Gastroesophageal sphincter (tissue), 4 donors: Measurements from ENCODE around the gene AFG1L. TPM values are rescaled to one million over a fixed set of nuclear protein-coding genes. Genes with fewer than 3 reads are reported as not detected.

Source experiments
- ATAC-seq: fragments of 150-250 bp; one replicate; pipeline ENCODE4 v1.9.1; 2016; ENCODE audit warnings: mild to moderate bottlenecking, moderate library complexity
- H3K27ac ChIP-seq, 4 donors: fragments of 200-600 bp; sonication (generic) in 3 of 4; 1 replicate in 3 of 4; 2 replicates in 1 of 4; pipeline ENCODE4 v1.5.1; 2016 to 2019
- H3K27me3 ChIP-seq: fragments of 200-600 bp; sonication (generic); one replicate; pipeline ENCODE4 v1.5.1; 2019
- H3K36me3 ChIP-seq, 2 donors: fragments of 200-600 bp; sonication (generic); one replicate each; pipeline ENCODE4 v1.5.1; 2019; ENCODE audit warnings: control low read depth in 1 of 2
- H3K4me1 ChIP-seq, 3 donors: fragments of 200-600 bp; sonication (generic); 1 replicate in 2 of 3; 2 replicates in 1 of 3; pipeline ENCODE4 v1.5.1; 2016 to 2019; ENCODE audit warnings: control low read depth in 2 of 3
- H3K4me3 ChIP-seq, 2 donors: fragments of 200-600 bp; sonication (generic); one replicate each; pipeline ENCODE4 v1.5.1; 2019; ENCODE audit warnings: mild to moderate bottlenecking in 1 of 2, moderate library complexity in 1 of 2
- H3K9me3 ChIP-seq, 3 donors: fragments of 200-600 bp; sonication (generic); one replicate each; pipeline ENCODE4 v1.5.1; 2017 to 2019; ENCODE audit warnings: control low read depth in 2 of 3
- EP300 ChIP-seq: sonication (generic); formaldehyde crosslinking; IDR thresholded peaks from one replicate; pipeline ENCODE4 v1.6.1; 2017; ENCODE audit warnings: antibody characterized with exemption, mild to moderate bottlenecking
- POLR2A ChIP-seq, 2 donors: fragments of 450-650 bp; IDR thresholded peaks; one replicate each; pipeline ENCODE4 v1.6.1; 2017; ENCODE audit warnings: antibody characterized with exemption in 2 of 2, mild to moderate bottlenecking in 2 of 2, moderate library complexity in 1 of 2
- POLR2AphosphoS5 ChIP-seq: sonication (generic); formaldehyde crosslinking; IDR thresholded peaks from one replicate; pipeline ENCODE4 v1.6.1; 2017; ENCODE audit warnings: antibody characterized with exemption
- WGBS, 2 donors: methylation state at CpG; one replicate each; pipeline ENCODE4 v1.1.5; 2018; ENCODE audit warnings: low coverage in 1 of 2; 5-methylcytosine and 5-hydroxymethylcytosine counted together
- total RNA-seq, 4 donors: library from RNA; depleted of rRNA; stranded (reverse); fragments of >200 nt; gene quantifications; one replicate each; pipeline ENCODE4 v1.1.0, GENCODE V29; 2016
- TF ChIP-seq, protein P1 (sequence below), 4 experiments: fragments of 200-600 bp in 2 of 4; fragments of 450-650 bp in 2 of 4; sonication (generic) in 1 of 4; IDR thresholded peaks; one replicate each; pipeline ENCODE4 v1.5.1; 2017 to 2019; ENCODE audit warnings: antibody characterized with exemption in 4 of 4, mild to moderate bottlenecking in 2 of 4, moderate library complexity in 2 of 4

Gene AFG1L
- total RNA-seq, 4 donors from 2014 or later, result 1.6 to 7.6 (median 5.7) TPM

DNA sequence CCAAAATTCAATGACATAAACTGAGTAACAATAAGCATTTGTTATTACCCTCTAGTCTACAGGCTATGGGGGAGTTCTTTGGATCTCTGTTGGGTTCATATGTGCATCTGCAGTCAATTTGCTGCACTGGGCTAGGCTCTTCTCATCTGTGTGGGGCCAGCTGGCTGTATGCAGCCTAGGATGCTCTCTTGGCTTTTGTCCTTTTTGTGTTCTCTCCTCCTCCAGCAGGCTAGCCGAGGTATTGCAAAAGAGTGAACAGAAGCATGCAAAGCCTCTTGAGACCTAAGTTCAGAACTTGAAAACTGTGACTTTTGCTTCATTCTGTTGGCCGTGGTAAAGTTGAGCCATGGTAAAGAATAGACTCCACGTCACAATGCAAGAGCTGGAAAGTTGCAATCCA, 203.0 kb downstream of the AFG1L start:
- 61 to 62% methylated on average over 2 to 3 of the region's 3 CpGs for WGBS, 2 donors
- Histone ChIP-seq H3K27me3 (no peaks in the 10 kb centered on the region), H3K4me3 (no peak overlapping the region), H3K4me1 (no peaks in the 10 kb centered on the region), H3K9me3 (no peaks in the 10 kb centered on the region), H3K36me3 (no peaks in the 10 kb centered on the region), H3K27ac (no peak overlapping the region)
- ATAC-seq, result no peak
- TF ChIP-seq, protein P1, sequence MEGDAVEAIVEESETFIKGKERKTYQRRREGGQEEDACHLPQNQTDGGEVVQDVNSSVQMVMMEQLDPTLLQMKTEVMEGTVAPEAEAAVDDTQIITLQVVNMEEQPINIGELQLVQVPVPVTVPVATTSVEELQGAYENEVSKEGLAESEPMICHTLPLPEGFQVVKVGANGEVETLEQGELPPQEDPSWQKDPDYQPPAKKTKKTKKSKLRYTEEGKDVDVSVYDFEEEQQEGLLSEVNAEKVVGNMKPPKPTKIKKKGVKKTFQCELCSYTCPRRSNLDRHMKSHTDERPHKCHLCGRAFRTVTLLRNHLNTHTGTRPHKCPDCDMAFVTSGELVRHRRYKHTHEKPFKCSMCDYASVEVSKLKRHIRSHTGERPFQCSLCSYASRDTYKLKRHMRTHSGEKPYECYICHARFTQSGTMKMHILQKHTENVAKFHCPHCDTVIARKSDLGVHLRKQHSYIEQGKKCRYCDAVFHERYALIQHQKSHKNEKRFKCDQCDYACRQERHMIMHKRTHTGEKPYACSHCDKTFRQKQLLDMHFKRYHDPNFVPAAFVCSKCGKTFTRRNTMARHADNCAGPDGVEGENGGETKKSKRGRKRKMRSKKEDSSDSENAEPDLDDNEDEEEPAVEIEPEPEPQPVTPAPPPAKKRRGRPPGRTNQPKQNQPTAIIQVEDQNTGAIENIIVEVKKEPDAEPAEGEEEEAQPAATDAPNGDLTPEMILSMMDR (IDR thresholded peaks at IDR 0.05), result peak in 2 of 4 experiments; percentile 11 to 22
- TF ChIP-seq EP300, result no peak

GRCh38 chr6:108501559-108501958, 206.7 kb downstream of the AFG1L start:
- no peak for TF ChIP-seq POLR2A (IDR thresholded peaks at IDR 0.05)
- TF ChIP-seq EP300, result no peak
- TF ChIP-seq POLR2AphosphoS5, result no peak
- TF ChIP-seq, protein P1 (IDR thresholded peaks at IDR 0.05), result no peak
- Histone ChIP-seq H3K27me3 (no peaks in the 10 kb centered on the region), H3K4me3 (no peak overlapping the region), H3K36me3 (no peaks in the 10 kb centered on the region), H3K4me1 (no peaks in the 10 kb centered on the region), H3K9me3 (no peaks in the 10 kb centered on the region), H3K27ac (no peak overlapping the region)
- no peak for ATAC-seq
- 22 to 31% methylated on average over 3 of the region's 3 CpGs for WGBS, 2 donors

DNA sequence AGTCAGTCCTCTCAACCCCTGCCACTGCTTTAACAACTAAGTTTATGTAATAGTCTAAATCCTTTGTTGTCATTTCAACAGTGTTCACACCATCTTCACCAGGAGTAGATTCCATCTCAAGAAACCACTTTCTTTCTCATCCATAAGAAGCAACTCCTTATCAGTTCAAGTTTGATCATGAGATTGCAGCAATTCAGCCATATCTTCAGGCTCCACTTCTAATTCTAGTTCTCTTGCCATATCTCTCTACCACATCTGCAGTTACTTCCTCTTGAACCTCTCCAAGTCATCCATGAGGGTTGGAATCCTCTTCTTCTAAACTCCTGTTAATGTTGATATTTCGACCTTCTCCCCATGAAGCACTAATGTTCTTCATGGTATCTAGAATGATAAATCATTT, 208.0 kb downstream of the AFG1L start:
- Histone ChIP-seq H3K4me3 (no peak overlapping the region), H3K27ac (no peak overlapping the region), H3K27me3 (no peaks in the 10 kb centered on the region), H3K36me3 (no peaks in the 10 kb centered on the region), H3K4me1 (no peaks in the 10 kb centered on the region), H3K9me3 (no peaks in the 10 kb centered on the region)
- TF ChIP-seq POLR2A (IDR thresholded peaks at IDR 0.05) (no peak), POLR2AphosphoS5 (no peak), EP300 (no peak)
- TF ChIP-seq, protein P1 (IDR thresholded peaks at IDR 0.05), result no peak
- ATAC-seq, result no peak
- 81 to 100% methylated on average over 1 of the region's 1 CpG for WGBS, 2 donors

GRCh38 chr6:108507316-108507715, 212.5 kb downstream of the AFG1L start:
- Histone ChIP-seq H3K4me1 (no peaks in the 10 kb centered on the region), H3K4me3 (no peak overlapping the region), H3K36me3 (peaks cover 0 to 4% of the 10 kb centered on the region in 2 donors), H3K9me3 (no peaks in the 10 kb centered on the region), H3K27ac (no peak overlapping the region), H3K27me3 (no peaks in the 10 kb centered on the region)
- WGBS, 2 donors, result 86 to 95% methylated on average over 2 of the region's 2 CpGs
- no peak for ATAC-seq
- TF ChIP-seq POLR2A (IDR thresholded peaks at IDR 0.05) (no peak), POLR2AphosphoS5 (no peak), EP300 (no peak)
- TF ChIP-seq, protein P1 (IDR thresholded peaks at IDR 0.05), result no peak

DNA sequence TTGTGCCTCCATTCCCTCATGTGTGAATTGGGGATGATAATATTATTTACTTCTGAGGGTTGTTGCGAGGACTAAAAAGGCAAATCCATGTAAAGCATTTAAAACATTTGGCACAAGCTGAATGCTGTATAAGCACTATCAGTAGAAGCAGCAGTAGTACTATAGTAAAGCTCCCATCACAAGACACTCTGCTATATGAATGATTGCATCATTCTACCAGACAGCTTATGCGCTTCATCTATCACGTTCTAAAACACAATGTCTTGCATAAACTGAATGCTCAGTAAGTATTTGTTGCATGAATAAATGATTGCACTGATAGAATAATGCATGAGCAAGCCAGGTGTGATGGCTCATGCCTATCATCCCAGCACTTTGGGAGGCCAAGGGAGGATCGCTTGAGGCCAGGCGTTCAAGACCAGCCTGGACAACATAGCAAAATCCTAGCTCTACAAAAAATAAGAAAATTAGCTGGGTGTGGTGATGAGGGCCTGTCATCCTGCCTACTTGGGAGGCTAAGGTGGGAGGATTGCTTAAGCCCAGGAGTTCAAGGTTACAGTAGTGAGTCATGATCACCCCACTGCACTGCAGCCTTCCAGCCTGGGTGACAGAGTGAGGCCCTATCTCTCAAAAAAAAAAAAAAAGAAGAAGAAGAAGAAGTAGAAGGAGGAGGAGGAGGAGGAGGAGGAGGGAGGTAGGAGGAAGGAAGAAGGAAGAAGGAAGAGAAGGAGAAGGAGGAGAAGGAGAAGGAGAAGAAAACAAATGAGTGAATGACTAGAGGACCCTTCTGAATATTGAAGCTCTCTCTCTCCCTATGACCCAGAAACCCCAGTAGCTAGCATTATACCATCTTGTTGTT, 215.8 kb downstream of the AFG1L start:
- TF ChIP-seq EP300, result no peak
- TF ChIP-seq, protein P1 (IDR thresholded peaks at IDR 0.05), result no peak
- TF ChIP-seq POLR2A (IDR thresholded peaks at IDR 0.05), result no peak
- TF ChIP-seq POLR2AphosphoS5, result no peak
- no peak for ATAC-seq
- 77 to 90% methylated on average over 2 to 4 of the region's 5 CpGs for WGBS, 2 donors

More for the DNA sequence above, 215.8 kb downstream of the AFG1L start:
- H3K4me1 ChIP-seq, result no peaks in the 10 kb centered on the region
- peaks cover 0 to 6% (median 0%) of the 10 kb centered on the region in 3 donors for H3K9me3 ChIP-seq
- no peaks in the 10 kb centered on the region for H3K27me3 ChIP-seq
- H3K4me3 ChIP-seq, result no peak overlapping the region
- no peak overlapping the region for H3K27ac ChIP-seq
- peaks cover 0 to 16% of the 10 kb centered on the region in 2 donors for H3K36me3 ChIP-seq
